KMS-11 (cell line): ENCODE data around the gene TTC38.

ENCODE experiments used
- H2AFZ ChIP-seq: fragments of 200-600 bp; sonication (generic); 2 replicates; pipeline ENCODE4 v1.6.1; 2016; ENCODE audit warnings: antibody characterized with exemption, mixed run types, low read depth
- H3K27ac ChIP-seq: fragments of 200-600 bp; sonication (generic); 2 replicates; pipeline ENCODE4 v1.6.1; 2016; ENCODE audit warnings: mild to moderate bottlenecking, mixed run types
- H3K27me3 ChIP-seq: fragments of 200-600 bp; sonication (generic); 2 replicates; pipeline ENCODE4 v1.6.1; 2017; ENCODE audit warnings: mild to moderate bottlenecking, low read depth, mixed run types, moderate library complexity; ENCODE audit not compliant: insufficient read depth
- H3K36me3 ChIP-seq: fragments of 200-600 bp; sonication (generic); 2 replicates; pipeline ENCODE4 v1.6.1; 2017; ENCODE audit warnings: mild to moderate bottlenecking, mixed run types; ENCODE audit not compliant: insufficient read depth
- H3K4me1 ChIP-seq: fragments of 200-600 bp; sonication (generic); 2 replicates; pipeline ENCODE4 v1.6.1; 2016; ENCODE audit warnings: mild to moderate bottlenecking, low read depth, mixed run types; ENCODE audit not compliant: poor library complexity, severe bottlenecking
- H3K4me2 ChIP-seq: fragments of 200-600 bp; sonication (generic); 2 replicates; pipeline ENCODE4 v1.7.0; 2016; ENCODE audit warnings: mild to moderate bottlenecking, mixed run types
- H3K4me3 ChIP-seq: fragments of 200-600 bp; sonication (generic); IDR thresholded peaks from 2 replicates; pipeline ENCODE4 v1.6.1; 2017; ENCODE audit warnings: low read depth, low read length, mixed read lengths; ENCODE audit not compliant: insufficient read depth
- H3K79me2 ChIP-seq: fragments of 200-600 bp; sonication (generic); 2 replicates; pipeline ENCODE4 v1.6.1; 2016; ENCODE audit warnings: low read depth, mixed run types; ENCODE audit not compliant: insufficient read depth
- H3K9ac ChIP-seq: fragments of 200-600 bp; sonication (generic); 2 replicates; pipeline ENCODE4 v1.6.1; 2016; ENCODE audit warnings: mild to moderate bottlenecking, mixed run types
- H4K20me1 ChIP-seq: fragments of 200-600 bp; sonication (generic); 2 replicates; pipeline ENCODE4 v1.6.1; 2016; ENCODE audit warnings: mild to moderate bottlenecking, mixed run types; ENCODE audit not compliant: insufficient read depth
- TF ChIP-seq, protein P1 (sequence below): fragments of 200-600 bp; sonication (generic); conservative IDR thresholded peaks from 2 replicates; pipeline ENCODE4 v1.6.1; 2017; ENCODE audit warnings: low read depth, mild to moderate bottlenecking, antibody characterized with exemption, low read length, moderate library complexity, mixed read lengths

Gene TTC38

DNA sequence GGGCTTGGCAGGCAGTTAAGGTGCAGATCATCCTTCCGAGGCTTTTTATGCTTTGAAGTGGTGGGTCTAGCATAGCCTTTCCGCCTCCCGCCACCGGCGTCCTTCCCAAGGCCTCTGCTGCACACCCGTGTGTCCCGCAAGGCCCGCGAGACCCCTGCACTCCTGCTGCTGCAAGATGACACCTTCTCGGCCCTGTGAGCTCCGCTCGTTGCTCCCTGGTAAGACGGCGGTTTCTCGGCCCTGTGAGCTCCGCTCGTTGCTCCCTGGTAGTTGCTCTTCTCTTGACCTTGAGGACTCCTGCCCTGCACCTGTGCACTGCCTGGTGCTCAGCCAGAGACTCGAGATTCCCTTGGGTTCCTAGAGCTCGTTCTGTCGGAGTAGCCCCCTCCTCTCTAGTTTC, 49.8 kb downstream of the TTC38 start:
- Histone ChIP-seq H3K79me2 (no peaks in the 10 kb centered on the region), H3K9ac (no peak overlapping the region), H3K36me3 (no peaks in the 10 kb centered on the region), H4K20me1 (no peaks in the 10 kb centered on the region), H3K27me3 (no peaks in the 10 kb centered on the region), H3K4me1 (peaks cover 9% of the 10 kb centered on the region), H3K4me2 (no peak overlapping the region), H3K4me3 (no peak overlapping the region), H3K27ac (no peak overlapping the region), H2AFZ (no peak overlapping the region)
- TF ChIP-seq, protein P1, sequence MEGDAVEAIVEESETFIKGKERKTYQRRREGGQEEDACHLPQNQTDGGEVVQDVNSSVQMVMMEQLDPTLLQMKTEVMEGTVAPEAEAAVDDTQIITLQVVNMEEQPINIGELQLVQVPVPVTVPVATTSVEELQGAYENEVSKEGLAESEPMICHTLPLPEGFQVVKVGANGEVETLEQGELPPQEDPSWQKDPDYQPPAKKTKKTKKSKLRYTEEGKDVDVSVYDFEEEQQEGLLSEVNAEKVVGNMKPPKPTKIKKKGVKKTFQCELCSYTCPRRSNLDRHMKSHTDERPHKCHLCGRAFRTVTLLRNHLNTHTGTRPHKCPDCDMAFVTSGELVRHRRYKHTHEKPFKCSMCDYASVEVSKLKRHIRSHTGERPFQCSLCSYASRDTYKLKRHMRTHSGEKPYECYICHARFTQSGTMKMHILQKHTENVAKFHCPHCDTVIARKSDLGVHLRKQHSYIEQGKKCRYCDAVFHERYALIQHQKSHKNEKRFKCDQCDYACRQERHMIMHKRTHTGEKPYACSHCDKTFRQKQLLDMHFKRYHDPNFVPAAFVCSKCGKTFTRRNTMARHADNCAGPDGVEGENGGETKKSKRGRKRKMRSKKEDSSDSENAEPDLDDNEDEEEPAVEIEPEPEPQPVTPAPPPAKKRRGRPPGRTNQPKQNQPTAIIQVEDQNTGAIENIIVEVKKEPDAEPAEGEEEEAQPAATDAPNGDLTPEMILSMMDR: no peak

DNA sequence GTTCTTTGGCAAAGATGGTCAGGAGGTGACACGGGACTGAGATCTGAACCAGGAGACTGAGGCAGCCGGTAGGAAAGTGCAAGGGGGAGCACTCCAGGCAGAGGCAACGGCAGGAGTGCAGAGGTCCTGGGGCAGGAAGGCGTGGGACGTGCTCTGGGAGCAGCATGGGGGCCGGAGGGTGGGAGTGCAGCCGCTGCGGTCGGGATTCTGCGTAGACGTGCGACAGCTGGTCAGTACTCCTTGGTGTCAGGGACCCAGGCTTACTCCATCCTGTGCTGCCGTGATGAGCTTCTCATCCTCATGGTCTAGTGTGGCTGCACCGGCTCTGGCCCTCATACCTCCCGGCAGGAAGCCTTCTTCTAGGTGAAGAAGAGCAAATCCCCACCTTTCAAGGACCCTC, 50.8 kb downstream of the TTC38 start:
- Histone ChIP-seq H4K20me1 (no peaks in the 10 kb centered on the region), H3K27me3 (no peaks in the 10 kb centered on the region), H3K4me2 (no peak overlapping the region), H3K4me3 (no peak overlapping the region), H2AFZ (no peak overlapping the region), H3K4me1 (peaks cover 8% of the 10 kb centered on the region), H3K79me2 (no peaks in the 10 kb centered on the region), H3K9ac (no peak overlapping the region), H3K27ac (no peak overlapping the region), H3K36me3 (no peaks in the 10 kb centered on the region)
- TF ChIP-seq, protein P1: no peak

DNA sequence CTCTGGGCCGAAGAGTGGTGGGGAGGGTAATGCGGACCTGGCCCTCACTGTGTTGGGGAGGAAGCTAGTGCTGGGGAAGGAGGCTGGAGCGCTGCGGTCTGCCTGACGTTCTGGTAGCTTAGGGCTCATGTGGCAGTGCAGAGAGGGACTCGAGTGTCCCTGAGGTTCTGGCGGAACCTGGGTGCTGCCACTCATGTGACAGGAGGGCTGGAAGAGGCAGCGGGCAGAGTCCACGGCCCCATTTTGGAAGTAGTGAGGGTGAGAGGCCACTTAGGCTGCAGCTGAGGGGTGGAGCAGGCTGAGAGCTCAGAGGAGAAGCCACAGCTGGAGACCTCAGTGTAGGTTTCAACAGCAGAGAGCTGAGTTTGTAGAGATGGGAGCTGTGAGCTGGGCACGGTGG, 51.5 kb downstream of the TTC38 start:
- Histone ChIP-seq H2AFZ (no peak overlapping the region), H4K20me1 (no peaks in the 10 kb centered on the region), H3K4me3 (no peak overlapping the region), H3K36me3 (no peaks in the 10 kb centered on the region), H3K4me1 (peaks cover under 1% of the 10 kb centered on the region), H3K9ac (no peak overlapping the region), H3K79me2 (no peaks in the 10 kb centered on the region), H3K4me2 (no peak overlapping the region), H3K27ac (no peak overlapping the region), H3K27me3 (no peaks in the 10 kb centered on the region)
- TF ChIP-seq, protein P1: no peak

DNA sequence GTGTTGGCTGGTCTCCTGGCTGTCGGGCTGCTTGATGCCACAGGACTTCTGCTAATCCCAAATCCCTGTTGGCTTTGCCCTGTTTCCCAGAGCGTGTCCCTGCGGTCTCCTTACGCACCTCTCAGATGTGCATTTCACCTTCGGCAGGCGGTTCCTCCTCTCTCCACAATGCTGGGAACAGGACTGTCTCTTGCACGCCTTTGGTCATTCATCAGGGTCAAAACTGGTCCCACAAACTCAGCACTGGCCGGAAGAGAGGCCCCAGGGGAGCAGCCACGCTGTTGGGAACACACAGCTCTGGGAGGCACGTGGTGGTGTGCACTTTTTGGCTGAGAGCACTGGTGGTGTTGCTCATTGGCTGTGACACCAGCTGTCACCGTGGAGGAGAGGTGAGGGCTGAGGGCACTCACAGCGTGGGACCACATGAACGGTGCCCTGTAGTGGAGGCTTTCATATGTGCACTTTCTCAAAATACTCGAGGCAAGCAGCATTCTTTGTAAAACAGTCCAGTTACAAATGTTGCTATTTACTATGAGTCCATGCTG, 52.4 kb downstream of the TTC38 start:
- H3K4me1 ChIP-seq: no peaks in the 10 kb centered on the region
- TF ChIP-seq, protein P1: no peak
- no peak overlapping the region for H3K27ac ChIP-seq
- no peak overlapping the region for H3K9ac ChIP-seq
- no peaks in the 10 kb centered on the region for H3K36me3 ChIP-seq
- H3K4me3 ChIP-seq: no peak overlapping the region
- H3K79me2 ChIP-seq: no peaks in the 10 kb centered on the region
- H3K27me3 ChIP-seq: no peaks in the 10 kb centered on the region
- H4K20me1 ChIP-seq: no peaks in the 10 kb centered on the region
- no peak overlapping the region for H2AFZ ChIP-seq
- H3K4me2 ChIP-seq: no peak overlapping the region
